Neural cell (in vitro differentiated cells): ENCODE measurements around the gene FAM168A. TPM values are rescaled to one million over a fixed set of nuclear protein-coding genes. Genes with fewer than 3 reads are reported as not detected.

Experiments used
- H2AFZ ChIP-seq: fragments of 200-600, 300-800 bp; sonication (generic), shearing (Covaris generic); 2 replicates; pipeline ENCODE4 v1.6.0; 2014; ENCODE audit warnings: low read depth, mild to moderate bottlenecking, antibody characterized with exemption, low read length, moderate library complexity
- H3F3A ChIP-seq: fragments of 200-600 bp; shearing (Covaris generic); 2 replicates; pipeline ENCODE4 v1.6.1; 2016; ENCODE audit warnings: mild to moderate bottlenecking, moderate library complexity, mixed read lengths, antibody characterized with exemption, low read length; ENCODE audit not compliant: insufficient read depth, poor library complexity, severe bottlenecking
- H3K27ac ChIP-seq: fragments of 200-600, 300-800 bp; sonication (generic), shearing (Covaris generic); 2 replicates; pipeline ENCODE4 v1.5.1; 2014; ENCODE audit warnings: mild to moderate bottlenecking, low read length, moderate library complexity
- H3K27me3 ChIP-seq: fragments of 300-800, 200-600 bp; sonication (generic), shearing (Covaris generic); 2 replicates; pipeline ENCODE4 v1.6.0; 2014; ENCODE audit warnings: mild to moderate bottlenecking, low read depth, low read length, moderate library complexity; ENCODE audit not compliant: insufficient read depth
- H3K36me3 ChIP-seq: fragments of 300-800, 200-600 bp; sonication (generic), shearing (Covaris generic); 2 replicates; pipeline ENCODE4 v1.5.1; 2014; ENCODE audit warnings: mild to moderate bottlenecking, antibody characterized with exemption, low read length, moderate library complexity; ENCODE audit not compliant: insufficient read depth
- H3K4me2 ChIP-seq: fragments of 300-800, 200-600 bp; sonication (generic), shearing (Covaris generic); 2 replicates; pipeline ENCODE4 v1.6.0; 2014; ENCODE audit warnings: mild to moderate bottlenecking, low read length
- H3K4me3 ChIP-seq: fragments of 300-800, 200-600 bp; sonication (generic), shearing (Covaris generic); 2 replicates; pipeline ENCODE4 v1.5.1; 2014; ENCODE audit warnings: mild to moderate bottlenecking, low read length, moderate library complexity
- H3K79me2 ChIP-seq: fragments of 200-600 bp; shearing (Covaris generic); replicated peaks from 2 replicates; pipeline ENCODE4 v1.6.0; 2014; ENCODE audit warnings: mild to moderate bottlenecking, low read length, moderate library complexity; ENCODE audit not compliant: insufficient read depth
- H3K9ac ChIP-seq: fragments of 300-800, 200-600 bp; sonication (generic), shearing (Covaris generic); 2 replicates; pipeline ENCODE4 v1.6.1; 2016; ENCODE audit warnings: mild to moderate bottlenecking, low read length, mixed read lengths
- H3K9me2 ChIP-seq: fragments of 200-600 bp; shearing (Covaris generic); 2 replicates; pipeline ENCODE4 v1.6.1; 2016; ENCODE audit warnings: mild to moderate bottlenecking, low read length, mixed read lengths; ENCODE audit not compliant: insufficient read depth
- H3K9me3 ChIP-seq: fragments of 200-600, 300-800 bp; sonication (generic), shearing (Covaris generic); 2 replicates; pipeline ENCODE4 v1.6.1; 2016; ENCODE audit warnings: mild to moderate bottlenecking, mixed run types, low read length, moderate library complexity, mixed read lengths
- H4K20me1 ChIP-seq: fragments of 200-600 bp; shearing (Covaris generic); 2 replicates; pipeline ENCODE4 v1.6.1; 2016; ENCODE audit warnings: mild to moderate bottlenecking, mixed run types; ENCODE audit not compliant: insufficient read depth
- EP300 ChIP-seq: fragments of 450-650 bp; conservative IDR thresholded peaks from 2 replicates; pipeline ENCODE4 v1.6.1; 2014; ENCODE audit warnings: antibody characterized with exemption, mild to moderate bottlenecking, moderate library complexity; ENCODE audit not compliant: poor library complexity, severe bottlenecking
- EZH2 ChIP-seq: fragments of 200-600, 300-800 bp; shearing (Covaris generic), sonication (generic); IDR thresholded peaks from 2 replicates; pipeline ENCODE4 v1.6.1; 2014; ENCODE audit warnings: antibody characterized with exemption, low read length, borderline replicate concordance, mild to moderate bottlenecking; ENCODE audit not compliant: insufficient read depth, poor library complexity, severe bottlenecking
- MXI1 ChIP-seq: fragments of 450-650 bp; conservative IDR thresholded peaks from 2 replicates; pipeline ENCODE4 v1.6.1; 2014; ENCODE audit warnings: antibody characterized with exemption, mild to moderate bottlenecking; ENCODE audit not compliant: poor library complexity, severe bottlenecking
- POLR2AphosphoS5 ChIP-seq: IDR thresholded peaks from 2 replicates; pipeline ENCODE4 v1.6.1; 2012
- RAD21 ChIP-seq: fragments of 450-650 bp; conservative IDR thresholded peaks from 2 replicates; pipeline ENCODE4 v1.6.1; 2014; ENCODE audit warnings: antibody characterized with exemption, mild to moderate bottlenecking, moderate library complexity
- SMC3 ChIP-seq: fragments of 450-650 bp; conservative IDR thresholded peaks from 2 replicates; pipeline ENCODE4 v1.6.1; 2014; ENCODE audit warnings: antibody characterized with exemption, mild to moderate bottlenecking, moderate library complexity; ENCODE audit not compliant: poor library complexity
- TAF1 ChIP-seq: IDR thresholded peaks from 2 replicates; pipeline ENCODE4 v1.6.1; 2012; ENCODE audit warnings: low read depth
- polyA plus RNA-seq: library from polyadenylated mRNA; depleted of rRNA; stranded (reverse); fragments of >200 nt; gene quantifications from 2 replicates; pipeline ENCODE4 v1.2.3, GENCODE V29; 2014
- TF ChIP-seq, protein P1 (sequence below): IDR thresholded peaks from 2 replicates; pipeline ENCODE4 v1.6.1; 2012; ENCODE audit warnings: borderline replicate concordance
- TF ChIP-seq, protein P2 (sequence below): fragments of 450-650 bp; IDR thresholded peaks from 2 replicates; pipeline ENCODE4 v1.5.1; 2014; ENCODE audit warnings: antibody characterized with exemption, mild to moderate bottlenecking, moderate library complexity; ENCODE audit not compliant: poor library complexity, severe bottlenecking

Gene FAM168A
- polyA plus RNA-seq, 1 donor from 2014 or later, result 67.3 TPM

- no peak overlapping the region for H3K4me3 ChIP-seq
- no peak overlapping the region for H3K4me2 ChIP-seq
- H3F3A ChIP-seq, result no peaks in the 10 kb centered on the region
- no peaks in the 10 kb centered on the region for H3K79me2 ChIP-seq
- no peak overlapping the region for H3K27ac ChIP-seq
- no peaks in the 10 kb centered on the region for H3K9me3 ChIP-seq
- H3K9ac ChIP-seq, result no peak overlapping the region
- H3K9me2 ChIP-seq, result no peaks in the 10 kb centered on the region
- H2AFZ ChIP-seq, result no peak overlapping the region
- no peaks in the 10 kb centered on the region for H4K20me1 ChIP-seq
- no peaks in the 10 kb centered on the region for H3K27me3 ChIP-seq
- peaks cover 9% of the 10 kb centered on the region for H3K36me3 ChIP-seq
- no peak for TF ChIP-seq POLR2AphosphoS5
- no peak for TF ChIP-seq RAD21
- TF ChIP-seq SMC3, result no peak
- no peak for TF ChIP-seq TAF1
These were observed 195.1 kb downstream of the FAM168A start for GRCh38 chr11:73402834-73403185.

DNA sequence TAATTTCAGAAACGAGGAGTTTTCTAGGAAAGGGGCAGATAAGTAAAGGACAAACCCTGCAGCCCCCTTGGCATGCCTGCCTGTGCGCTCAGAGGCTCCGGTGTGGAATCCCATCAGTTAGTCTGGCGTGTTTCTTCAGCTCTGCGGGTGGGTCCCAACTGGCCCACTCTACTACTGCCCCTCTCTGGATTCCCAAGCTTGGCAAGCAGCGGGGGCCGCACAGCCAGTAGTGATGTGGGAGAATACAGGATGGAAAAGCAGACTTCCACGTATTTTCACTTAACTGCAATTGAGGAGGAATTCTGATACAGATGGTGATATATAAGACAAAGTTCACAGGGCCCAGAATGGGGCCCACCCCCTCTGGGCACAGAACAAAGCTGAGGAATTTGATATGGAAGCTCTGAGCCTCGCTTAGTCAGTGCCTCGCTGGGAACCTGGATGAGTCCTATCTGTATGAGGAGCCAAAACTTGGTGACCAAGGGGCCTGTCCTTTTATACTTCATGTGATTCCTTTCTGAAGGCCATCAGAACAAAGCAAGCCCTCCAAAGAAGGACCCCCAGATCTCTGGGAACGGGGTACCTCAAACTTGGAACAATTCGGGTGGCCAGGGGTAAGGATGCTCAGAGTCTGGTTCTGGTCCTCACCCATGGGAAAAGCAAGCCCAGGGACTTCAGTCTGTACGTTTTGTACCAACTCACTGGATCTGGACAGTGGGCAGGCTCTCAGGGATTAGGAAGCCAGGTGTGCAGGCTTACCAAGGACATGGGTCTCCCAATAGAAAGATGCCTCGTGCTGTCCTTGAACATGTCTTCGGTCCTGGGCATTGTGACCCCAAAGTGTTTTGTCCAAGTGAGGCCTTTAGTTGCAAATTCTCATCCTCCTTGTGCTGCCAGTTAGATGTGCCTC, 195.7 kb downstream of the FAM168A start:
- Histone ChIP-seq H4K20me1 (no peaks in the 10 kb centered on the region), H3K9ac (no peak overlapping the region), H3K27ac (no peak overlapping the region), H3K4me2 (no peak overlapping the region), H3K27me3 (no peaks in the 10 kb centered on the region), H2AFZ (no peak overlapping the region), H3K4me3 (no peak overlapping the region), H3K36me3 (peaks cover 9% of the 10 kb centered on the region), H3K9me2 (no peaks in the 10 kb centered on the region), H3K9me3 (no peaks in the 10 kb centered on the region), H3F3A (no peaks in the 10 kb centered on the region), H3K79me2 (no peaks in the 10 kb centered on the region)
- TF ChIP-seq, protein P1, sequence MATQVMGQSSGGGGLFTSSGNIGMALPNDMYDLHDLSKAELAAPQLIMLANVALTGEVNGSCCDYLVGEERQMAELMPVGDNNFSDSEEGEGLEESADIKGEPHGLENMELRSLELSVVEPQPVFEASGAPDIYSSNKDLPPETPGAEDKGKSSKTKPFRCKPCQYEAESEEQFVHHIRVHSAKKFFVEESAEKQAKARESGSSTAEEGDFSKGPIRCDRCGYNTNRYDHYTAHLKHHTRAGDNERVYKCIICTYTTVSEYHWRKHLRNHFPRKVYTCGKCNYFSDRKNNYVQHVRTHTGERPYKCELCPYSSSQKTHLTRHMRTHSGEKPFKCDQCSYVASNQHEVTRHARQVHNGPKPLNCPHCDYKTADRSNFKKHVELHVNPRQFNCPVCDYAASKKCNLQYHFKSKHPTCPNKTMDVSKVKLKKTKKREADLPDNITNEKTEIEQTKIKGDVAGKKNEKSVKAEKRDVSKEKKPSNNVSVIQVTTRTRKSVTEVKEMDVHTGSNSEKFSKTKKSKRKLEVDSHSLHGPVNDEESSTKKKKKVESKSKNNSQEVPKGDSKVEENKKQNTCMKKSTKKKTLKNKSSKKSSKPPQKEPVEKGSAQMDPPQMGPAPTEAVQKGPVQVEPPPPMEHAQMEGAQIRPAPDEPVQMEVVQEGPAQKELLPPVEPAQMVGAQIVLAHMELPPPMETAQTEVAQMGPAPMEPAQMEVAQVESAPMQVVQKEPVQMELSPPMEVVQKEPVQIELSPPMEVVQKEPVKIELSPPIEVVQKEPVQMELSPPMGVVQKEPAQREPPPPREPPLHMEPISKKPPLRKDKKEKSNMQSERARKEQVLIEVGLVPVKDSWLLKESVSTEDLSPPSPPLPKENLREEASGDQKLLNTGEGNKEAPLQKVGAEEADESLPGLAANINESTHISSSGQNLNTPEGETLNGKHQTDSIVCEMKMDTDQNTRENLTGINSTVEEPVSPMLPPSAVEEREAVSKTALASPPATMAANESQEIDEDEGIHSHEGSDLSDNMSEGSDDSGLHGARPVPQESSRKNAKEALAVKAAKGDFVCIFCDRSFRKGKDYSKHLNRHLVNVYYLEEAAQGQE, result no peak
- no peak for TF ChIP-seq EZH2
- TF ChIP-seq, protein P2, sequence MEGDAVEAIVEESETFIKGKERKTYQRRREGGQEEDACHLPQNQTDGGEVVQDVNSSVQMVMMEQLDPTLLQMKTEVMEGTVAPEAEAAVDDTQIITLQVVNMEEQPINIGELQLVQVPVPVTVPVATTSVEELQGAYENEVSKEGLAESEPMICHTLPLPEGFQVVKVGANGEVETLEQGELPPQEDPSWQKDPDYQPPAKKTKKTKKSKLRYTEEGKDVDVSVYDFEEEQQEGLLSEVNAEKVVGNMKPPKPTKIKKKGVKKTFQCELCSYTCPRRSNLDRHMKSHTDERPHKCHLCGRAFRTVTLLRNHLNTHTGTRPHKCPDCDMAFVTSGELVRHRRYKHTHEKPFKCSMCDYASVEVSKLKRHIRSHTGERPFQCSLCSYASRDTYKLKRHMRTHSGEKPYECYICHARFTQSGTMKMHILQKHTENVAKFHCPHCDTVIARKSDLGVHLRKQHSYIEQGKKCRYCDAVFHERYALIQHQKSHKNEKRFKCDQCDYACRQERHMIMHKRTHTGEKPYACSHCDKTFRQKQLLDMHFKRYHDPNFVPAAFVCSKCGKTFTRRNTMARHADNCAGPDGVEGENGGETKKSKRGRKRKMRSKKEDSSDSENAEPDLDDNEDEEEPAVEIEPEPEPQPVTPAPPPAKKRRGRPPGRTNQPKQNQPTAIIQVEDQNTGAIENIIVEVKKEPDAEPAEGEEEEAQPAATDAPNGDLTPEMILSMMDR, result no peak
- no peak for TF ChIP-seq RAD21
- TF ChIP-seq TAF1, result no peak
- no peak for TF ChIP-seq SMC3
- TF ChIP-seq POLR2AphosphoS5, result no peak
- no peak for TF ChIP-seq EP300
- no peak for TF ChIP-seq MXI1
